ENCODE measurements around the gene PC.
A peak's percentile ranks its signal among the peaks of the same experiment; 100 is the strongest.

The PC gene

DNA sequence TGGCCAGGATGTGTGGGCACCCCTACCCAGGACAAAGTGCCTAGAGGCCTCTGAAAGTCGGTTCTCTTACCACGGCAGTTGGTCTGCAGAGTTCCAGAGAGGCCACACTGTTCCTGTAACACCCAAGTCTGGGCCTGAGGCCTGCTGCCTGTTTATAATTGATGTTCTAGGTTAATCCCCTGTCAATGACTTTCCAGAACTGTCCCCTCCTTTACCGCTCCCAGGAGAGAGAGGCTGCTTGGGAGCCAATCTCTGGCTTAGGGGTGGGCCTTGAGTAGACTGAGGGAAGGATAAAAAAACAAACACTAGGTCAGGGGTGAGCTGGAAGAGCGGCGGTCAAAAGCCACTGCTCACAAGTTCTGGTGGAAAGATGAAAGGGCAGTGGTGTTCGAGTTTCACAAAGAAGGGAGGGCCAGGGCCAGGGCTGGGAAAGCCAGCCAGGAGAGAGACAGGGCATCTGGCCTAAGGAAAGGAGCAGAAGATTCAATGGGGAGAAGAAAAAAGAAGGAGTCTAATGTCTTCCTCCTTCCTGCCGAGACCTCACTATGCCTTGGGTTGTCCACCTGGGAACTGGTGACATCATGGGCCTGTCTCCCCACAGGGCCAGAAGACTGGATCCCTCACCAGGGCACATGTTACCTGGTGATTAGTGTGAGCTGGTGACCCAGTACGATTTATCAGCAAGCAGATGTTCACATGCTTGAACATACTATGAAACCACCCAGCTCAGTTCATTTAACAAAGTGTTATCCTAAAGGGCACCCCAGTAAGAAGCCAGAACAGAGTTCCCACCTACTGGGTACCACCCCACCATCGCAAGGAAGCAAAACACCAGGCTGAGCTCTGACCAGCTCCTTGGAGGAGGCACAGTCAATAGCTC lies 50.2 kb downstream of the PC start:
- no peak for DNase-seq

DNA sequence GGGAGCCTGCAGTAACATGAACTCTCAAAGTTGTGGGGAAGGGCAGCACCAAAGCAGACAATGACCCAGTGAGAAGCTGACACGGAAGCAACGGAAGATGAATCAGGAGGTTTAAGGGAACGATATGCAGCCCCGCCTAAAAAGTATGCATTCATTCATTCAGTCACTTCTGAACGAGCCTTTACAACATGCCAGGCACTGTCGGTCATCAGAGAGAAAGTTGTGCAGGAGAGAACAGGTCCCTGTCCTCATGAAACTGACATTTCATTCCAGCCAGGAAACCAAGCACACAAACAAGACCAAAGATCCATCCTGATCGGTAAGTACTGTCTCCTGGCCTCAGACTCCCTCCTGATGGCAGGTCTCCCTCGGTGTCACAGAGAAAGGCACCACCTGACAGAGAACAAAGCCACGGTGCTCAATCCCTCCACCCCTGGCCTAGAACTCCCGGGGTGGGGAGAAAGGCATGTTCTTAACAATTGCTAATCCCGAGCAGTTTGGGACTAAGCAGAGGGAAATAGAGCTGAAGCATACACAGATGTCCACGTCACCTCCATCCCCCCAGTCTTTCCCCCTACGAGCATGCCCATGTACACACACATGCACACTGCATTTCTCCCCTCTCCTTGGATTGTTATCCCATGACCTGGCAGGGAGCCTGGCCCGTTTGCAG lies 52.0 kb downstream of the PC start:
- no peak for DNase-seq

DNA sequence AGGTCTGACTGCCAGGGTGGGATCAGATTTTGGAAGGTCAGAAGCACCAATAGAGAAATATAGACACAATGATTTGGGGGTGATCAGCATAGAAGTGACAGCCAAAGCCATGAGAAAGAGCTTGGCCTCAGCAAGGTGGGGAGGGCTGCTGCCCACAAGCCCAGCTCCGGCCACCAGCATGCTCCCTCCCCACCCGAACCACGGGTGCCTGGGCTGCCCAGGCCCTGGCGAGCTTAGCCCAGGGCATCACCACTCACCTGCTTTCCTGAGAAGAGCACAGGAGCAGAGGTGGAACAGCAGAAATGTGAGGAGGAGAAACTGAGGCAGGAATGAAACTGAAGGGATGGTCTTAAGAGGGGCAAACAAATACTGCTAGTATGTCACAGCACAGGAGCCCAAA lies 52.6 kb downstream of the PC start:
- DNase-seq: no peak

DNA sequence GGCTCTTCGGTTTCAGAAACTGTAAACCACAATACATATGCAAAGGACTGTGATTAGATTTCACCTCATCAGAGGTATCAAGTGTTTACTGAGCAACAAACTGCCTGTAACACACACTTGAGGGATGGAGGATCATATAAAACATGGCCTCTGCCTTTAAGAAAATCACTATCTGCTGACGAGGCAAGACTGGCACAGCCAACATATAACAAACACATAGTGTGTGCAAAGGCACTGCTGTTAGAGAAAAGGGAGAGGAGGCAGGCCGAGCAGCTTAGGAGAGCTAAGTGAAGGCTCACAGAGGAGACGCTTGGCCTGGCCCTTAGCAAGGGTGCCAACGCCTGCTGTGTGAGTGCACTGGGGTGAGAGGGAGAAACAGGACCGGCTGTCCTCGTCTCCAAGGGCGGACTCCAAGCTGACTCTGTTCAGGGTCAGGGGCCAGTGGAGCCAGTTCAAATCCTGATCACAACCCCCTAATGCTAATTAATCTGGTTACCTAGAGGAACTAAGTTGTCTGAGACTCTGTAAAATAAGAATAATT lies 53.1 kb downstream of the PC start:
- no peak for DNase-seq

DNA sequence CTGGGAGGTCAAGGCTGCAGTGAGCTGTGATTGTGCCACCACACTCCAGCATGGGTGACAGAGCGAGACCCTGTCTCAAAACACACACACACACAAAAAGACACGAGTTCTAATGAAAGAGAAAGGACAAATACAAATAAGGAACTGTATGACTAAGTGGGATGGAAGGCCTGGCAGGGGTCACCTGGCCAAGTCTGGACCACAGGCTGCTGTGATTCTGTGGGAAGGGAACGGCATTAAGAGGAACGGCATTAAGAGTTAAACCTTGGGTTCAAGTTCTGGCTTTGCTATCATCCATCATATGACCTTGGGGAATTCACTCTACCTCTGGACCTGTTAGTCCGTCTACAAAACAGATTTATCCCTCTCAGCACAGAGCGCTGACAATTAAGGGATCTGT lies 53.6 kb downstream of the PC start:
- DNase-seq: no peak

DNA sequence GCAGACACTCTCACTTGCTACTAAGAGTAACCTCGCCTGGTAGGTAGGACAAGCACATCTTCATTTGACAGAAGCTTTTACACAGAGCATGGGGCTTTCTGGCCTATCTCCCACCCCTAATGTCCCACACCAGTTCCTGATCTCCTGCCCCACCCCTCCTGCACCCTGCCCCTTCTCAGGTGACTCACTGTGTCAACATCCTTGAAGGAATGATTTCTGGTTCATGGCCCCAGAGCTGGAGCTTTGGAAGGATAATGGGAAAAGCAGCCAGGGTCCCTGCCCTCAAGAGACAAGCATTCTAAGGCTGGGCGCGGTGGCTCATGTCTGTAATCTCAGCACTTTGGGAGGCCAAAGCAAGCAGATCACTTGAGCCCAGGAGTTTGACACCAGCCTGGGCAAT lies 54.1 kb downstream of the PC start:
- DNase-seq: no peak

DNA sequence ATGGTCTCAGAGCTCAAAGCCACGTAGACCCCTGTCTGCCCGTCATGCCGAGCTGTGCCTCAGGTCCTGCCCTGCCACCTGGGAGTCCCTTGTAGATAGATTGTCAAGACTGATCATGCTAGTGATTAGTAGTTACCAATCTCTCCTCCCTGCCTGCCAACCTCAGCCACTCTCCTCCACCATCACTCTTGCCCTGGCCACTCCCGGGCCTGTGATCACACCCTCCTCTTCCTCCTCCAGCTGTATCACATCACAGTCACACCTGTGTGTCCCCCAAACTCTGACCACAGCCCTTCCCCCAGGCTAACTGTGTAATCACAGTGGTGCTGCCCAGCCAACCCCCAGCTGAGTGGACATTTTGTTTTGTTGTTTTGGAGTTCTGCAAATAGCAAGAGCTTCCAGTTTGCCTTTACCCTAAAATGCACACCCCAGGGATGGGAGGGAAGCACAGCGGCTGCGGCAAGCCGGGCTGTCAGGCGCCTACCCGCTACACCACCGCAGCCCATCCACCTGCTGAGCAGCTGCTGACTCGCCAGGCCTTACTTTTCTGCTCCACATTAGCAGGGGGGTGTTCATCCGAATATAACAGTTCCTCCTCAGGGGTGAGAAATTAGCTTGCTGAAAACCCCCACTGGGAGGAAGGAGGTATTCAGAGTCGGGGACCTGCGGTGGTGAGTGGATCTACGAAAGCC lies 55.6 kb downstream of the PC start:
- no peak for DNase-seq

DNA sequence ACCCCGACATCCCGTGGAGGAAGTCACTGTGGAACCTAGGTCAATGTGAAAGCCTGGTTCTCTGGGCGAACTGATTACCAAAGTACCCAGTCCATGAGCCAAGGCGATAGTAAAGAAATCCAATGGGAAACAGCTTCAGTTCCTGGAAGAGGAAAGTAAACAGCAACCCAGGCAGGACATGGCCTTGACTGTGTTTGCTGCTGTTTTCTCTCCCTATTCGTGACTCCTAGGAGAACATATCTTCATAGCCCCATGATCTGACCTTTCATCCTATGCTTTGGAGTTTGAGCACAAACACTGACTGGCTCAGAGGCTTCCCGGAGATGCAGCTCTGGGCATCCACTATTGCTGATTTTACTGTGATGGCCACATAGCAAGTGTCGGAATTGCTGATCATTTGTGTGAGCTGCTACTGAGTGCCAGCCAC lies 56.2 kb downstream of the PC start:
- DNase-seq: no peak

DNA sequence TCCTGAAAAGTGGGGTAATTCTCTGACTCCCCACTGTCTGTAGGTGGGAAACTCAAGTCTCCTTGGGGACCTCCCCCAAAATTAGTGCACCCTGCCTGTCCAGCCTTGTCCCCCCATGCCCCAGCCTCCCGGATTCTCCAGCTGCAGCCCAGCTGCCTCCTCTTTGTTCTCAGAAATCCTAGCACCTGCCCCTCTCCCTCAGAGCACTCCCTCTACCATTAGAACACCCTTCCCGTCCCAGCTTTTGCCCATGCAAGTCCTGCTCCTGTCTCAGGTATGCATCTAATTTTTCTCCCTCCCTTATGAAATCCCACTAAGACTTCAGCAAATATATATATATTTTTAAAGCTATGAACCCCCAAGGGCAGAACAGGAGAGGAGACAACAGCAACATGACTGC lies 64.0 kb downstream of the PC start:
- no peak for DNase-seq

DNA sequence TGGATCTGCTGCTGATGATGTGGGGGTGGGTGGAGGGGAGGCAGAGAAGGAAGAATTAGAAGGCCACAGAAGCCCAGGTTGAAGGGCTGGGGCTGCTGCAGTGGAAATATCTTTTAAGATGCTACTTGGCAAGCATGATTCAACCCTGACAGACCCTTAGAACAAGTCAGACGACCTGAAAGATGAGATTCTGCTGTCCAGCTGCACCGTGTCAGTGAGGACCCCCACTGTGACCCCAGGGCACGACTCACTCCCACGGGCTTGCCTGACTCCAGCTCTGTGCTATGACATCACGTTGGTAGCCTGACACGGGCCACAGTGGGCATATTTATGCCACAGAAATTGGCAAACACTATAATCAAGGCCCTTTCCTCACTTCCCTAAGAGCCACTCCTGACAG lies 65.3 kb downstream of the PC start:
- DNase-seq: no peak

DNA sequence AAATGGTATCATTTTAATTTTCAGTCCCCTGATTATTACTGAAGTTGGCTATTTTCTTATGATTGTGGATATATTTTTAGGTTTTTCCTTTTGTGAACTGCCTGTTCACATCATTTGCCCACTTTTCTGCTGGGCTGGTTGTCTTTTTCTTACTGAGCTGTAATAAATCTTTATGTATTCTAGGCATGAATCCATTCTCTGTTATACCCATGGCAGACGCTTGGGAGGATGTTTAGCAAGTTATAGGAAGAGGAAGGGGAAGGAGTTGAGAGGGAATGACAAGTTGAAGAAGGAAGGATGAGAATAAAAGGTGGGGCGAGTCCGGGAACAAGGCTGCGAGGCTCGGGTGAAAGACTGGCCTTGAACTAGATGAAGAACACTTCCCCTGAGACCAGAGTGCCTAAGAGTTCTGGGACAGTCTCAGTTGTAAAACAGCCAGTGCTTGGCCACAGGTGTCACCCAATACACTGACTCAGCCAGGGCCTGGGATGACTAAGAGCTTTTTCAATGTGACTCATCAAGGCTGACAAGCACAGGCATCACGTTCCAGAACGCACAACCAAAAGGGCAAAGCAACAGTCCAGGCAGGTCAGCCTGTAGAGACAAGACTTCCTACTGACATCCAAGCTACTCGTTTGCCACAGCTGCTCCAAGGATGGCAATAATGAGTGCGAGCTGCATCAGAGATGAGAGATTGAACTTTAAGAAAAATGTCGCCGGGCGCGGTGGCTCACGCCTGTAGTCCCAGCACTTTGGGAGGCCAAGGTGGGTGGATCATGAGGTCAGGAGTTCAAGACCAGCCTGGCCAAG lies 66.1 kb downstream of the PC start:
- peak; percentile 24 for DNase-seq

DNA sequence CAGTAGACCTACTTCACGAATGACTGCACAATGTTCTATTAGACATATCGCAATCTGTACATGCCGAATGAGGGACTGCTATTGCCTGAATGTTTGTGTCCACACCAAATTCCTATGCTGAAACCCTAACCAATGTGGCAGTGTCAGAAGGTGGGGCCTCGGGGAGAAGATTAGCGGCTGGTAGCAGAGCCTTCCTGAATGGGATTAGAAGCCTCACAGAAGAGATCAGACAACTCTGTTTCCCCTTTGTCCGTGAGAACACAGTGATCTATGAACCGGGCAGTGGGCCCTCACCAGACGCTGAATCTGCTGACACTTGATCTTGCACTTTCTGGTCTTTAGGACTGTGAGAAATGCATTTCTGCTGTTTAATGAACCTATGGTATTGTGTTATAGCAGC lies 68.2 kb downstream of the PC start:
- no peak for DNase-seq

DNA sequence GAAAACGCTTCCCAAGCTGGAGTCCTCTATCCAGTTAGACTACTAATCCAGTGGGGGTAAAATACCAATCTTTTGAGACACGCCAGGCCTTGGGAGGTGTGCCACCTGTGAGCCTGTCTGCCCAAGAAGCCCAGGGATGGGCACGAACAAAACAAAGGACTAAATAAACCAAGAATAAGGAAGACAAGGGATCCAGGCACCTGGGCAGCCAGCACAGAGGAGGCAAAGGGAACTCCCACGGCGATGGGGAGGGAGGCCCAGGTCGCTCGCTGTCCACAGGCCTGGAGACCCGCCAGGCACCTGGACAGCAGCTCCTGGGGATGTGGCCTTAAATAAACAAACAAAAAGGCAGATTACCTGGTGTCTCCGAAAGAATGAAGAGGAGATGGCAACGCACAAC lies 69.9 kb downstream of the PC start:
- no peak for DNase-seq

DNA sequence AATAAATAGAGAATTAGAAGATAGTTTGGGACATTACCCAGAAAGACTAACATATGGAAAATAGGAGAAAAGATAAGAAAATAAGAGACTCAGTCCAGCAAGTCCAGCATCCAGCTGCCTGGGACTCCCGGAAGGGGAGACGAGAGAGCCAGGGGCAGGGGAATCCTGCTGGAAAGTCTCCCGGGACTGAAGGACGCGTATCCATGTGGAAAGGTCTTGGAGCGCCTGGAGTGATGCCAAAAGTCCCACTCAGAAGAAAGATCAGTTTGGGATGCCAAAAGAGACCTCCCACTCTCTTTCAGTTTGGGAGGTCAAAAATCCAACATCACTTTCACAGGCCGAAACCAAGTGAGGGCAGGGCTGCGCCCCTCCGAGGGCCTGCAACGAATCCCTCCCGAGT lies 70.7 kb downstream of the PC start:
- no peak for DNase-seq

DNA sequence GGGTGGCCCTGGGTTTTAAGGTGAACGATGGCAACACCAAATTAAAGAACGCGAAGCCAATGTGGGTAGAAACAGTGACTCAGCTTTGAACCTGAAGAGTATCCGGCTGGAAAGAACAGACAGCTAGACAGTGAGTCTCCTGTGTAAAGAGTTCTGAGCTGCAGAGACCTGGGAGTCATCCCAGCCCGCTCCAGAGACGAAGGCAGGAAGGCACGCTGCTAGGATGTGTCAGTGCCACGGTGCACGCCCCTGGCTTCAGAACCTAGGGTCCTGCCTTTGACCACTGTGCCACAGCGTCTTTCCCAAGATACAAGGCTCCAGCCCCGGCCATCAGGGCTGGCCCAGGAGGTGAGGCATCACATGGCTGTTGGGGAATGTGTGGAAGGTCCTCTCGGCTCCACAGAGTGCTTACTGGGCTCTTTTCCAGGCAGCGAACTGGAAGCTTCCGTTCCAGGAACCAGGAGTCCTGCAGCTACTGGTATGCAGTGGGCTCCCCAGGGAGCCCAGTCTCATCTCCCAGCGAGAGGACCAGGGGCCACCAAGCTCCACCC lies 71.4 kb downstream of the PC start:
- DNase-seq: no peak

DNA sequence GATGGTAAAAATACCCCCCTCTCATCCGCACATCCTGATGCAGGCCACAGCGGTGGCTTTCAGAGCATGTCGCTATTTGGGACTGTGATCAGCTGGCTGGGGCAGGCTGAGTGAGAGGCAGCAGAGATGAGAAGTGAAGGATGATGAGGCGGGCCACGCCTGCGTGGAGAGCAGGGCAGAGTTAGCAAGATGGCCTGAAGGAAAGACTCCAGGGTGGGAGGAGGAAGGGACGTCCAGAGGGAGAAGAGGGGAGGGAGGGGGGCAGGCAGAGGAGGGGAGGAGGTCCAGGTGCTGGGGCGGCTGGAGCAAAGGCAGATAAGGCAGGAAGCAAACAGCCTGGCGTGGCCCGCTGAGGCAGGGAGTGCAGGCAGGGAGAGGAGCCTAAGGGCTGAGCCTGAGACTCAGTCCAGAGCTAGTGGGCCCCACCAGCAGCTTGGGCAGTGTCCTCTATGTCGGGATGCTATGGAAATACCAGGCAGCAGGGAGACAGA lies 72.2 kb downstream of the PC start:
- DNase-seq: no peak

DNA sequence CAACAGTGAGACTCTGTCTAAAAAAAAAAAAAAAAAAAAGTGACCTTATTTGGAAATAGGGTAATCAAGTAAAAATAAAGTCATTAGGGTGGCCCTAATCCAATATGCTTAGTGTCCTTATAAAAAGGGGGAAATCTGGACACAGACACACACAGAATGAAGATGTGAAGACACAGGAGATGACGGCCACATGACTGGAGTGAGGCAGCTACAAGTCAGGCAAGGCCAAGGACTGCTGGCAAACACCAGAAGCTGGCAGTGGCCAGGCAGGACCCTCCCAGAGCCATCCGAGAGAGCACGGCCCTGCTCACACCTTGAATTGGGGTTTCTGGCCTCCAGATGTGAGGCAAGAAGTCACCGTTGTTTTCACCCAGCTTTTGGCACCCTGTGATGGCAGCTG lies 72.7 kb downstream of the PC start:
- DNase-seq: no peak

DNA sequence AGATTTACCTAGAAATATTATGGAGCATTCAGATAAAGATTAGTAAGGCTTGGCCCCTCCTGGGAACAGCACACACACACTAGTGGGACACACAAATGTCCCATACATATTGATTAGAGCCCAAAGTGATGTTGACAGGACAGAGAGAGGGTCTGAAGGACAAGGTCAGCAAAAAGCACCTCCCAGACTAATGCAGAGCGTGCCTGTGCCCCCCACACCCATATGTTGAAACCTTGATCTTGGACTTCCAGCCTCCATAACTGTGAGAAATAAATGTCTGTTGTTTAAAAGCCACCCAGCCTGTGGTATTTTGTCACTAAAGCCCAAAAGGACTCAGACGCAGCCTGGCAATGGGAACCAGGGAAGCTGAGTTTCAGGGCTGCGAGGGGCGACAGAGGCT lies 73.7 kb downstream of the PC start:
- DNase-seq: no peak

DNA sequence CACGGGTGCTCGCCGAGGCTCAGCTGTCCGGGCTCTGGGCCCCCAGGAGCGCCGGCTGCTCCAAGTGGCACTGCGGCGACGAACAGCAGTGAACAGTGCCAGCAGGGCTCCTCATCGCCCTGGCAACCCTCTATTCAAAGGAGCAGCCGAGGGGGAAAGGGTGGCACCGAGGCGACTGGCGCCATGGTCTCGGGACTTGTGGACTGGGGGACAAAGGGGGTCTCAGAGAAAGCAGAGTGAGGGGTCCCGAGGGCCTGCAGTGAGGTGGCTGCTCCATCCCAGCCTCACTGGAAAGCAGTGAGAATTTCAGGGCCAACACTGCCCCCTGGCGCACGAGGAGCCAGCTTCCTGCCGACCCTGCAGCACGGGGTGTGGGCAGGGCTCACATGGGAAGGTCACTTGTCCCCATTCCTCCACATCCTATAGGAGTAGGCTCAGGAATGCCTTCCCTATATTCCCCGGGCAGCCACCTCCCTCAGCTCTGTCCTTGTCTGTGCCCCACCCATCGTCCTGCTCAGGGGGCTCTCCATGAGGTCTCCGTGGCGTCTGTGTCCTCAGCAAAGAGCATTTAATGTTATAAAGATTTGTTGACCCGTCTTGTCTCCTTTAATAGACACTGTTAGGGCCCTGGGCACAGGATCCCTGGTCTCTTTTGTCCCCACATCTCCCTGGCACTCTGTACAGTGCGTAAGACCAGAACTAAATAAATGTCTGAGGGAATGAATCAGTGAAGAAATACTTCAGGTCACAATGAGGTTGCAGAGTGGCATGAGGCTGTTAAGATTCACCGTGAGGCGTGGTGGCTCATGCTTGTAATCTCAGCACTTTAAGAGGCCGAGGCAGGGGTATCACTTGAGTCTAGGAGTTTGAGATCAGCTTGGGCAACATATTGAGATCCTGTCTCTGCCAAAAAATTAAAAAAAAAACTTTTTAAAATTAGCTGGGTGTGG lies 74.9 kb downstream of the PC start:
- no peak for DNase-seq

DNA sequence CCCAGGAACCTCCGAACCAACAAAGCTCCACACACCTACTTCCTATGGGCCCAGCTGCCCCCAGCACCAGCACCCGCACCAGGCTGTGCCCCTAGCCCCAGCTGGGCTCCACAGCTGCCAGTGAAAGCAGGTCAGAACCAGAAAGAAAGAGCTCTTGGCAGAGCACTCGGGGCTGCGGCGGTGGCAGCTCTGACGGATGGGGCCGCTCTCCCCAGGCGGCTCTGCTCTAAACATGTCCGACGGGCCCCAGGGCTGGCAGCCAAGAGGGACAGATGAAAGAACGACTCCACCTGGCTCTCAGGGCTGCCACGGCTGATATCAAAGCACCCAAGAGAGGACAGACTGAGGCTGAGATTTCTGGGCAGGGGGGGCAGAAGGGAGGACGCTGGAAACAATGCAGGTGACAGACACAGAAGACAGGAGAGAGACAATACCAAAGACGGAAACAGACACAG lies 75.6 kb downstream of the PC start:
- no peak for DNase-seq

DNA sequence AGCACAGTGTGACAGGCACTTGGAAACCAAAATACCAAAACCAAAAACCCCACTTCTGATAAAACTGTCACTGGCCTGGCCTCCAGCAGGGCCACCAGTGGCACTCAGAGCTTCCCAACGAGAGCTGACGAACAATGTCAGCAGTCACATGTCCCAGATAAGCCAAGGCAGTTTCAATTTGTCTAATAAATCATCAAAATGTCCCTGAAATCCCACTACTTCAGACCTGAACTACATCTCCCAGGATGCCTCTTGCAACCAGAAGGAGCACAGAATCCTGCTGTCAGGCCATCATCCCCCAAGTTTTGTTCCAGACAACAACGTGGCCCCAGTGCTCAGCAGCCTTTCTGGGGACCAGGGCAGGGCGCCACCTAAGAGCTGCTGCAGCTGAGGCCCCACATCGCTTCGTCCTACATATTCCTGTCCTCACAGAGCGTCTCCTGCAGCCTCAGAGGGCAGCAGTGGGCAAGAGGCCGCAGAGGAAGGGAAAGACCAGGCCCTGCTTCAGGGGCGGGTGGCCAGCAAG lies 76.2 kb downstream of the PC start:
- no peak for DNase-seq
